NCI-H774 (cell line): Measurements from ENCODE around the gene ARL2BP.
"Not testable (repeated sequence)": the region's sequence is repeated elsewhere in the genome, so short reads cannot be mapped to it uniquely, and the experiment has no call there.

ENCODE experiments used
- DNase-seq: peaks from one replicate; lab custom pipeline; 2025; lab: John Stamatoyannopoulos, UW

The ARL2BP gene

GRCh38 chr16:57263541-57264351 is 18.7 kb downstream of the ARL2BP start:
- DNase-seq, result no peak

- no peak for DNase-seq
Measured at GRCh38 chr16:57264381-57264780, 19.3 kb downstream of the ARL2BP start.

- DNase-seq, result peak; percentile 8
Measured at GRCh38 chr16:57264950-57265371, 19.9 kb downstream of the ARL2BP start.

- DNase-seq, result no peak
Measured at GRCh38 chr16:57265850-57266530, 20.9 kb downstream of the ARL2BP start.

GRCh38 chr16:57266531-57267260 is 21.6 kb downstream of the ARL2BP start:
- DNase-seq, result no peak

- DNase-seq, result not testable (repeated sequence)
Measured at GRCh38 chr16:57267343-57267742, 22.3 kb downstream of the ARL2BP start.

GRCh38 chr16:57268804-57269800 is 24.0 kb downstream of the ARL2BP start:
- no peak for DNase-seq

GRCh38 chr16:57270221-57271062 is 25.4 kb downstream of the ARL2BP start:
- DNase-seq, result no peak

GRCh38 chr16:57271063-57271345 is 25.9 kb downstream of the ARL2BP start:
- no peak for DNase-seq

- no peak for DNase-seq
Measured at GRCh38 chr16:57271867-57272495, 26.9 kb downstream of the ARL2BP start.

- no peak for DNase-seq
Measured at GRCh38 chr16:57273359-57273758, 28.3 kb downstream of the ARL2BP start.

- no peak for DNase-seq
Measured at GRCh38 chr16:57273826-57274225, 28.8 kb downstream of the ARL2BP start.

- DNase-seq, result not testable (repeated sequence)
Measured at GRCh38 chr16:57275946-57276345, 30.9 kb downstream of the ARL2BP start.

GRCh38 chr16:57276596-57276995 is 31.5 kb downstream of the ARL2BP start:
- DNase-seq, result no peak

GRCh38 chr16:57277586-57277985 is 32.5 kb downstream of the ARL2BP start:
- no peak for DNase-seq

- no peak for DNase-seq
Measured at GRCh38 chr16:57278494-57278893, 33.4 kb downstream of the ARL2BP start.

GRCh38 chr16:57279780-57280638 is 35.0 kb downstream of the ARL2BP start:
- no peak for DNase-seq

- DNase-seq, result no peak
Measured at GRCh38 chr16:57281791-57282190, 36.7 kb downstream of the ARL2BP start.

- no peak for DNase-seq
Measured at GRCh38 chr16:57282510-57283213, 37.6 kb downstream of the ARL2BP start.
